GM06990 (cell line): ENCODE measurements around the gene TERB1.

ENCODE experiments used
- DNase-seq: peaks from one replicate; pipeline ENCODE4 v3.0.0-alpha.2; 2011; ENCODE audit not compliant: insufficient read length; ENCODE audit errors: extremely low read depth
- H3K27me3 ChIP-seq: replicated peaks from 2 replicates; pipeline ENCODE4 v1.6.0; 2011; ENCODE audit warnings: low read length; ENCODE audit not compliant: control insufficient read depth, insufficient read depth
- H3K36me3 ChIP-seq: 2 replicates; pipeline ENCODE4 v1.5.1; 2011; ENCODE audit warnings: low read length; ENCODE audit not compliant: control insufficient read depth, insufficient read depth
- H3K4me3 ChIP-seq: replicated peaks from 2 replicates; pipeline ENCODE4 v1.5.1; 2011; ENCODE audit warnings: low read depth, mild to moderate bottlenecking, control low read depth, low read length
- CTCF ChIP-seq: IDR thresholded peaks from 2 replicates; pipeline ENCODE4 v1.5.1; 2011; ENCODE audit warnings: low read length, control low read depth, mild to moderate bottlenecking, inconsistent platforms; ENCODE audit not compliant: insufficient read depth, poor library complexity, severe bottlenecking

The TERB1 gene

DNA sequence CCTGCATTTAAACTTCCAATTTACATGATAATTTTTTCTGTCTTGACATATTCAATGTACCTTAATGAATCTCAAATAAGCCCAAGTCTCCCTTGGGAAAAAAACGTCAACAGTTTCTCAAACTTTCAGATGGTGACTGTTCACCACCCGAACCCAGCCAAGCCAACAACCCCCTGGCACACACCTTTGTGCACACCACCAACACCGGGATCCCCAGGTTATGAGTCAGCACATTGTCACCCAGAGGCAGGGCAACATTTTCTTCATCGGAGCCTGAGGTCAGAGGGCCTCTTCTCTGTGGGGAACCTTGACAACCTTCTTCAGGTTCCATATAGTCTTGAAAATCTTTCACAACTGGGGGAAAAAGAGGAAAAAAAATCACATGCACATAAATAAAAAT, 65.5 kb downstream of the TERB1 start:
- no peaks in the 10 kb centered on the region for H3K27me3 ChIP-seq
- H3K36me3 ChIP-seq, result peaks cover 16% of the 10 kb centered on the region
- H3K4me3 ChIP-seq, result no peak overlapping the region
- DNase-seq, result no peak
- TF ChIP-seq CTCF, result no peak

GRCh38 chr16:66731101-66731500, 70.3 kb downstream of the TERB1 start:
- H3K4me3 ChIP-seq, result no peak overlapping the region
- no peaks in the 10 kb centered on the region for H3K27me3 ChIP-seq
- DNase-seq, result no peak
- H3K36me3 ChIP-seq, result peaks cover 21% of the 10 kb centered on the region
- no peak for TF ChIP-seq CTCF

DNA sequence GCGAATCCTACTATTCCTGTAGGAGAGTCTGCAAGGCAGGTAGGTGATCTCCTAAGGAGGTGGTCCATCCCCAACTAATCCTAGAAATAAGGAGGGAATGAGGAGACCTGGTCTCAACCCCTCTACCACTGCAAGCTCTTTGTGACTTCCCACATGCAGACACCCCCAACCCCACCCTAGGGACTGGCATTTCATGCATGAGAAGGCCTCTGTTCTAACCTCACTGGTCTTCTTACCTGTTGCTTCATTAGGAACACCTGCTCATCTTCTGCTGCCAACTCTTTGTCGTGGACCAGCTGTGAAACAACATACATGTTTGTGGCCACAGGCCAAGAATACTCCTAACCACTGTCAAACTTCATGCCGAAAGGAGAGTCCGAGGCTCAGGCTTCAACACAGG, 72.6 kb downstream of the TERB1 start:
- Histone ChIP-seq H3K27me3 (no peaks in the 10 kb centered on the region), H3K4me3 (no peak overlapping the region), H3K36me3 (peaks cover 29% of the 10 kb centered on the region)
- TF ChIP-seq CTCF, result no peak
- DNase-seq, result no peak

- TF ChIP-seq CTCF, result peak; percentile 62
These were observed 73.1 kb downstream of the TERB1 start for GRCh38 chr16:66728117-66728787.

DNA sequence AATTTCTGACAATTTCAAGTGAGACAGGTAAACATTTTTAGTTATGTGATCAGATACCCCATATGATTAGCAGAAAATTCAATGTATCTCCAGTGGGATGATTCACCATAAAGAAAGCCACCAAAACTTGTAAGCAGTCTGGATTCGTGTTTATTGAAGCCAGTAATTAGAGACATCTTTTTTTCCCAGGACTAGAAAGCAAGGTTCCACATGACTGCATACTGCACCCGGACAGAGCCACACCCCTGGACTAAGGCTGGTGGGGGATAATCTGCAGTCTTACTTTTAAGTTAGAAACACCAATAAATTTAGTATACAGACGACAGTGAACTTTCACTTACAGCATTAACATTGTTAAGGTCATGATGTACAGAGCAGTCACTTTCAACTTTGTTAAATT, 80.6 kb downstream of the TERB1 start:
- DNase-seq, result no peak
- Histone ChIP-seq H3K27me3 (no peaks in the 10 kb centered on the region), H3K4me3 (no peak overlapping the region), H3K36me3 (peaks cover 14% of the 10 kb centered on the region)
- TF ChIP-seq CTCF, result no peak

More at GRCh38 chr16:66728117-66728787, 73.1 kb downstream of the TERB1 start:
- Histone ChIP-seq H3K4me3 (no peak overlapping the region), H3K36me3 (peaks cover 29% of the 10 kb centered on the region), H3K27me3 (no peaks in the 10 kb centered on the region)
- DNase-seq, result no peak

DNA sequence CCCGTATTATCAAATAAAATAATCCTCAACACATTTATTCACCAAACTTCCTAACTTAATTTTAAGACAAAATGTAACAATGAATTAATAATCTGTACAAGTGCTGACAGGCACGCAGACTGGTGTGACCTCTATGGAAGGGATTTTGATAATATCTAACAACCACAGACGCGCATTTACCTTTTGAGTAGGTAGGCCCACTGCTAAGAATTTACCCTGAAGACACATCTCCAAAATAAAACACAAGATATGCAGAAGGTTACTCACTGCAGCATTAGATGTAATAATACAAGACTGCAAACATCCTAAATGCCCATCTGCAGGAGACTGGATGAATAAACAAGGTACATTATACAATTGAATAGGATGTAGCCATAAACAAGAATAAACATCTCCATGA, 82.1 kb downstream of the TERB1 start:
- Histone ChIP-seq H3K36me3 (peaks cover 6% of the 10 kb centered on the region), H3K27me3 (no peaks in the 10 kb centered on the region), H3K4me3 (no peak overlapping the region)
- no peak for DNase-seq
- TF ChIP-seq CTCF, result no peak
